AG20443 (cell line): ENCODE measurements around the gene PKP1.
A peak's percentile ranks its signal among the peaks of the same experiment; 100 is the strongest.

Source experiments
- DNase-seq: peaks from one replicate; pipeline ENCODE4 v3.0.0; 2012; ENCODE audit warnings: low spot score, mixed read lengths

PKP1 gene

GRCh38 chr1:201329801-201330200 is 46.5 kb downstream of the PKP1 start:
- no peak for DNase-seq

DNA sequence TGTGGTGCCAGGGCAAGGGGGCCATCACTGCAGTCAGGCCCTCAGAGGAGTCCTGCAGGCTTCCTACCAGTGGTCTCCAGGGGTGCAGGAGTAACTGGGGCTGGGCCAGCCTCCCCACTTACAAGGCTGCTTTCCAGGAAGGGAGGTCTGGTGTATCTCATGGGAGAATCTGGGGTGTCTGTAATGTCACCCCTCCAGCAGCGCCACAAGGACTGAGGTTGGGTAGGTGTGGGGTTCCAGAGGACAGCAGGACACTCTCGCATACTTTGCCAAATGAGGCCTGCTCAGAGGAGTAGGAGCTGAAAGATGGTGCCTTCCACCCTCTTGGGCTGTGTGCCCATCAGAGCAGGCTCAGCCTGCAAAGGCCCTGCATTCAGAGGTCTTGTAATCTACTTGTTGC is 47.2 kb downstream of the PKP1 start:
- no peak for DNase-seq

DNA sequence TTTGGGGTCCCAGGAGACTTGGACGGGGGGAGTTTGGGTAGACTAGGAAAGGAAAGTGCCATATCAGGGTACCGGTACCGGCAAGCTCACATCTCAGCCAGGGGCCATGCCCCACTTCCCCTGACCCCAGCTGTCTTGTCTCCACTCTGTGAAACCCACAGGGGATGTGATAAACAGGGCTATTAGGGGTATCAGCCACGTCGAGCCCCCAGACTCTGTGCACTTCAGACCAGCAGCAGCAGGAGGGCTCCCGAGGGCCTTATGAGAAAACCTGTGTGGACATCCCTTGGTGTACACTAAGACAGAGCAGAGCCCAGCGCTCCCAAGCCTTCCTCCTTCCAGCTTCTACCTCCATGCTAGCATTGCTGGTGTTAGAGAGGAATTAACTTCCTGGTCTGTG is 47.9 kb downstream of the PKP1 start:
- no peak for DNase-seq

- no peak for DNase-seq
These were observed 48.7 kb downstream of the PKP1 start for GRCh38 chr1:201332021-201332420.

GRCh38 chr1:201332616-201333335 is 49.5 kb downstream of the PKP1 start:
- DNase-seq: no peak

- DNase-seq: no peak
These were observed 51.2 kb downstream of the PKP1 start for GRCh38 chr1:201334325-201335173.

DNA sequence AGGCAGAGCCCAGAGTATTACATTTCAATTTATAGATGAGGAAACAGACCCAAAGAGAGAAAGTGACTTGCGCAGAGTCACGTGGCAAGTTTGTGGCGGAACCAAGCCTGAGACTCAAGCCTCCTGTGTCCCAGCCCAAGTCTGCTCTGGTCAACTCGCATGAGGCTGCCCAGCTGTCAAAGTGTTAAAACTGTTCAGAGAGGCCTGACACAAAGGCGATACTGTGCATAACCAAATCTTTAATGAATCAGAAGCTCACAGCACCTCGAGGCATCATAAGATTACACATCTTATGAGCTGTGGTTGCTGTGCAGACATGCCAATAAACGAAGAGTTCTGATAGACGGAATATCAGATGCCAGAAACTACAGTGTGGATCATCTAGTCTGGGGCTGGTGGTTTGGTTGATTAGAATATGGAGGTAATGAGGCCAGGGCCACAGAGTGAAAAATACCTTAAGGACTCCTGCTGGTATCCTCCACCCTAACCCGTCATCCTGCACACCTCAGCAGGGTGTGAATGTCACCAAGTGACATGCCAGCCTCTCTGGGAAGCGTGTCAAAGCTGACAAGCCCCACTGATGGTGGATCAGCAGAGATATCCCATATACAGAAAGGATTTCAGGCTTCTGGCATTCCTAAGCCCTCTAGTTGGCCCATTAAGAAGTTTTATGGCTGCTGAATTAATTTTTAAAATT is 52.0 kb downstream of the PKP1 start:
- DNase-seq: no peak

- no peak for DNase-seq
These were observed 52.6 kb downstream of the PKP1 start for GRCh38 chr1:201335901-201336300.

- no peak for DNase-seq
These were observed 53.6 kb downstream of the PKP1 start for GRCh38 chr1:201336711-201337450.

DNA sequence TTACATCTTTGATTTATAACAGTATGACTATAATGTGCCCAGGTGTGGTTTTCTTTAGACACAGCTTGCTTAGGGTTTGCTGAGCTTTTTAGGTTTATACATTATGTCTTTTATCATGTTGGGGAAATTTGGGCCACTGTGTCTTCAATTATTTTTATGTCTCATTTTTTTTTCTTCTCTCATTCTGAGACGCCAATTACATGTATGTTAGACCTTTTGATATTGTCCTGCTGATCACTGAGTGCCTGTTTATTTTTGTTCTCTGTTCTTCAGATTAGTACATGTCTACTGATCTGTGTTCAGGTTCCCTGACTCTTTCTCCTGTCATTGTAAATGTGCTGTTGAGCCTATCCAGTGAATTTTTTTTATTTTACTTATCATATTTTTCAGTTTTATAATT is 58.1 kb downstream of the PKP1 start:
- no peak for DNase-seq

- no peak for DNase-seq
These were observed 61.1 kb downstream of the PKP1 start for GRCh38 chr1:201344206-201345080.

- DNase-seq: no peak
These were observed 61.7 kb downstream of the PKP1 start for GRCh38 chr1:201345081-201345355.

- DNase-seq: peak; percentile 73
These were observed 63.1 kb downstream of the PKP1 start for GRCh38 chr1:201346337-201346939.

- DNase-seq: no peak
These were observed 63.7 kb downstream of the PKP1 start for GRCh38 chr1:201346987-201347386.

DNA sequence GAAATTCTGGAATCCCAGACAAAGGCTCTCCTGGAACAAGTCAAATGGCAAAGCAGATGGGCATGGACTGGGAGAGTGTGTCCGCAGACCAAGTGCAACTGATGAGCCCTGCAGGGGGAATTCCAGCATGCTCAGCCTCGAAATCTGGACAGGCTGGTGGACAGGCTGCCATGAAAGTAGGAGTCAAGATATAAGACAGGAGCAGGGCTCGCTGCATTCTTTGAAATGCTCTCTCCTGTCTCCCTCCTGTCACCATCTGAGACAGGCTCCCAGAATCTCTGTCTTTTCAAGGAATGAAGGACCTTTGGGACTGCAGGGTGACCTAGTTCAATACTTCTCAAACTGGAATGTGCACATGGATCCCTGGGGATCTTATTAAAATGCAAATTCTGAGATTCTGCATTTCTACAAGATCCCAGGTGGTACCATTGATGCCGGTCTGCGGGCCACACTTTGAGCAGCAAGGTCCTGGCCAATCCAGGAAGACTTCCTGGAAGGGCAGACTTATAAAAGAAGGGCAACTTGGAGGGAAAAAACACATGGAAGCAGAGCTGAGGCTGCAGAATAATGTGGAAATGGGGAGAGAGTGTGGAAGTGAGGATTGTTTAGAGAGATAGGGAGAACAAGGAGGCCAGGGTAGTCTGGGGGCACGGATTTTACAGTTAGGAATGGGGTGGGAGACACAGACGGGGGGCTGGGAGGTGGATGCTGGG is 64.3 kb downstream of the PKP1 start:
- DNase-seq: no peak

DNA sequence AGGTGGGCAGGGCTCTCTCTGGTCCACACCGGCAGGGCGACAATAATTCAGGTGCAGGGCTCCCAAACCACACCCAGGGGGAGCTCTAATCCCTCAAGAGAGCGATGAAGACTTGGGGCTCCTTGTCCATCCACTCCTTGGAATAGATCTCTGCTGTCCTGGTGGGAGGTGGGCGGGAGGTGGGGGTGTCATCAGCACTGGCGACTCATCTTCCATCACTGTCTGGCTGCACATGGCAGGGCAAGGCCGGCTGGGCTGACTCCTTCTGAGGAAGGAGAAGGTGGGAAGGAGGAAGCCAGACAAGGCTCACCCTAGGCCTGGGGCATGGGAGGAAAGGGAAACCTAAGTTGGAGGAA is 64.9 kb downstream of the PKP1 start:
- DNase-seq: peak; percentile 82

DNA sequence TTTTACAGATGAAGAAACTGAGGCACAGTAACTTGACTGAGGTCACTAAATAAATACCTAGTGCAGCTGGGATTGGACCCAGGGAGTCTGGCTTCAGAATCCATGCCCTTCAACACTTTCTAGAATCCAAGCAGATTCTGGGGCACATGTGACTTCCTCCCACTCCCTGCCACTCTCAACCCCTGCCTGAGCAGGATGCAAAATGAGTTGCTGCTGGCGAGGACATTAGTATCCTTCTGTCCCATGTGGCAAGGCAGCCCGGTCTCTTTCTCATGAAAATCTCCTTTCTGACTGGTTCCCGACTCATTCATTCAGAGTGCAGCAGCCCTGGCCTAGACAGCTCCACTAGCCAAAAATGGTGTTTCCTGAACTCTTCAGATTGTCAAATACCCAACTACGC is 65.8 kb downstream of the PKP1 start:
- no peak for DNase-seq

DNA sequence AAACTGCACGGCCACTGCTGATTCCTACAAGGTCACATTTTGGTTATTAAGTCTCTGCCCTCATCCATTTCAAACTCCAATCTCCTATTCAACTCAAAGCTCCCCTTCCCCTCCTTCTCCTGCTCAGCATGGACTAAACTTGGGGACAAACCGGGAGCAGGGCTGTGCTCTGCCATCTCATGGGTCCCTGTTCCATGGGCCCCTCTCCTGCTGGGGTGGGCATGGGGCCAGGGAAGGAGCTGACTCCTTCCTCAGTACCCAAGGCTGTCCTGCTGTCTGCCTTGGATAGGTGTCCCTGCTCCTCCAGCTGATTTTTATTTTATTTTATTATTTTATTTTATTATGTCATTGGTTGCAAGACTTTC is 67.0 kb downstream of the PKP1 start:
- DNase-seq: no peak

DNA sequence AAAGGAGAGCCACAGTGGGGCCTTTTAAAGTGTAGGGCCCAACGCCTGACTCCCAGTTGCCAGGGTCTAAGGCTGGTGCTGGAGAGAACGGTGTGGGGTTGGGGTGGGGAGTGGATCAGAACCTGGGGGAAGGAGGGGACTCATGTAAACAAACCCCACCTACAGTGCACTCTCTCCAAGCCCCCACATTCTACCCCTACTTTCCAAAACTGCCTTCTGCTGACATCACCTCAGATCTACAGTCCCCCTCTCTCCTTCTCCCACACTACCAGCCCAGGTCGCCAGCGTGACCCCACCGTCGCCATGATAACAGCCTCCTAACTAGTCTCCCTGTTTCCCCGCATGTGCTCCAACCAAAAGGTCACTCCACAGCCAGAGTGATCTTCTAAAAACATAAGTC is 67.6 kb downstream of the PKP1 start:
- no peak for DNase-seq

- no peak for DNase-seq
These were observed 68.3 kb downstream of the PKP1 start for GRCh38 chr1:201351617-201352016.
